Gastrocnemius medialis (tissue), 4 donors: ENCODE results near the gene MTFR1L. TPM values are rescaled to one million over a fixed set of nuclear protein-coding genes. Genes with fewer than 3 reads are reported as not detected.

ENCODE experiments used
- ATAC-seq, 2 donors: fragments of 150-250 bp; one replicate each; pipeline ENCODE4 v1.9.1; 2016
- DNase-seq, 2 donors: peaks; one replicate each; pipeline ENCODE4 v3.0.0-alpha.2; 2019
- H3K27ac ChIP-seq, 4 donors: fragments of 200-600 bp; sonication (generic); 1 replicate in 1 of 4; 2 replicates in 3 of 4; pipeline ENCODE4 v1.5.1; 2016 to 2018; ENCODE audit warnings: mild to moderate bottlenecking in 2 of 4, moderate library complexity in 1 of 4
- H3K27me3 ChIP-seq, 3 donors: fragments of 200-600 bp; sonication (generic) in 2 of 3; 1 replicate in 1 of 3; 2 replicates in 2 of 3; pipeline versions ENCODE4 v1.5.1 to v1.6.0; 2016 to 2019; ENCODE audit warnings: mild to moderate bottlenecking in 1 of 3, moderate library complexity in 1 of 3
- H3K36me3 ChIP-seq, 2 donors: fragments of 200-600 bp; sonication (generic) in 1 of 2; one replicate each; pipeline ENCODE4 v1.5.1; 2017 to 2018
- H3K4me1 ChIP-seq, 2 donors: fragments of 200-600 bp; sonication (generic) in 1 of 2; one replicate each; pipeline ENCODE4 v1.5.1; 2016 to 2017; ENCODE audit warnings: mild to moderate bottlenecking in 2 of 2
- H3K4me3 ChIP-seq, 4 donors: fragments of 200-600 bp; sonication (generic) in 3 of 4; 1 replicate in 1 of 4; 2 replicates in 3 of 4; pipeline ENCODE4 v1.5.1; 2016 to 2019; ENCODE audit warnings: mild to moderate bottlenecking in 2 of 4
- H3K9me3 ChIP-seq, 3 donors: fragments of 200-600 bp; sonication (generic) in 2 of 3; 1 replicate in 1 of 3; 2 replicates in 2 of 3; pipeline ENCODE4 v1.5.1; 2016 to 2019
- CTCF ChIP-seq, 5 experiments: fragments of 450-650 bp in 3 of 5; fragments of 200-600 bp in 2 of 5; sonication (generic) in 2 of 5; IDR thresholded peaks in 4 of 5; conservative IDR thresholded peaks in 1 of 5; 1 replicate in 4 of 5; 2 replicates in 1 of 5; pipeline ENCODE4 v1.5.1; 2016 to 2019; ENCODE audit warnings: antibody characterized with exemption in 5 of 5, mild to moderate bottlenecking in 3 of 5, moderate library complexity in 3 of 5
- POLR2A ChIP-seq, 2 donors: fragments of 450-650 bp; IDR thresholded peaks; one replicate each; pipeline ENCODE4 v1.6.1; 2017; ENCODE audit warnings: antibody characterized with exemption in 2 of 2, mild to moderate bottlenecking in 2 of 2, moderate library complexity in 2 of 2
- in situ Hi-C, 4 donors: fragments of 200-750 bp; cut with MboI; loops; one replicate each; pipeline versions ENCODE4 v1.15.0 to v1.8.0; 2017; ENCODE audit warnings: low sequenced_read_pairs in 4 of 4
- intact Hi-C: fragments of 100-400 bp; cut with DNase I; formaldehyde crosslinking; loops from one replicate; pipeline ENCODE4 v1.15.1; 2023; ENCODE audit warnings: low total_unique reads
- total RNA-seq, 4 donors: library from RNA; depleted of rRNA; stranded (reverse); fragments of >200 nt; gene quantifications; one replicate each; pipeline versions ENCODE4 v1.1.0 to v1.2.3, GENCODE V29; 2016

Gene MTFR1L
- total RNA-seq, 4 donors from 2014 or later = 123 to 186 (median 170) TPM

DNA sequence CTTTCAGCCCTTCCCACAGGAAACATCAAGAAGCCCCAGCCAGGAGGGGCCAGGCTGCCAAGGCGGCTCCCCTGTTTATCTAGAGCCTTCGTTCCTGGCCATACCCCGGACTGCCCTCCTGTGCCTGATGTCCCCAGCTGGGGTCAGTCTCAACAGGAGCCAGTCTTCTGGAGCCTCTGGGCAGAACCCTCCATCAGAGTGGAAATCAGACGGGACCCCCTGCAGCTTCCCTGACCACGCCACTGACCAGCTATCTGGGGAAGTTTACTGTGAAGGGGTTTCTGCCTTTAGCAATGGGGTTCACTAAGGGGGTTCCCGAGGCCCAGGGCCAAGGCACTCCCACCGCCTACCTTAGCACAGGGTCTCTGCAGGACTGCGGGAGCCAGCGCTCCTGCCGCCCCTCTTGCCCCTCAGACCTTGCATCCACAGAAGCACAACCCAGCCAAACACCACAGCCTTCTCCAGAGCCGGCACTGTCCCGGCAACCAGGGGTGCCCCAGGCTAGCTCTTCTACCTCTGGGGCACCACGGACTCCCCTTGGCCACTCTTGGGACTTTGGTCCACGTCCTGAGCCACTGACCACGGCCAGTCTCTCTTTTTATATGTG lies 3.5 kb upstream of the MTFR1L start:
- TF ChIP-seq POLR2A (IDR thresholded peaks at IDR 0.05) = no peak
- TF ChIP-seq CTCF (IDR thresholded peaks at IDR 0.05 in 4 of 5, conservative IDR thresholded peaks at IDR 0.05 in 1 of 5) = no peak
- Histone ChIP-seq H3K36me3 (peaks cover 0 to 52% of the 10 kb centered on the region in 2 donors), H3K4me3 (no peak overlapping the region), H3K27me3 (no peaks in the 10 kb centered on the region), H3K9me3 (no peaks in the 10 kb centered on the region), H3K4me1 (peaks cover 13 to 22% of the 10 kb centered on the region in 2 donors), H3K27ac (no peak overlapping the region)
- intact Hi-C loops (no loop called here), in situ Hi-C loops (no loop called here)
- DNase-seq = peak in 1 of 2 donors; percentile 8
- no peak for ATAC-seq

DNA sequence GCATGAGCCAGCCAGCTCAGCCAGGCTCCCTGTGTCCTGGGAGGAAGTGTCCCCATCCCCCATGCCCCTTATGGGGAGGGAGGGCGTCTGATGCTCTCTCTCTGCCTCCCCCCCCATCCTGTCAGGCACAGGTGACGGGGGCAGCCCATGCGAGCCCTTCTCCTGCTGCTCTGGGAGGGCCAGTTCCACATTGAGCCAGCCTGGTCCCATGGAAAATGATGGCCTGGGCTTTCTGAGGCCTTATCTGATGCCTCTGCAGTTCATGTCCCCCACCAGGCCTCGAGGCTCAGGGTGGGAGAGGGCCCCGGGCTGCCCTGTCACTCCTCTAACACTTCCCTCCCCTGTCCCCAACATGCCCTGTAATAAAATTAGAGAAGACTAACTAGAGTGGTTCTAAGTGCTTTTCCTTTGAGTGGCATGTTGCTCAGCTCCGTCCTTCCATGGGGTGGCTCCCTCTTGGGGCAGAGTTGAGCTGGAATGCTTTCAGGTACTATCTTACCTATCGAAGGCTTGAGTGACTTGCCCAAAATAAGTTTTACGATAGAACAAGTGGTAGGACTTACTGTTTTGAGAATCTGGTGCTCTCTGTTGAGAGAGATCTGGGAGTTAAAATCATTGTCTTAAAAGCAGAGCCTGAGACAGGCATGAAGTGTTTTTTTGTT lies 1.8 kb upstream of the MTFR1L start:
- Histone ChIP-seq H3K27me3 (no peaks in the 10 kb centered on the region), H3K9me3 (no peaks in the 10 kb centered on the region), H3K36me3 (peaks cover 0 to 40% of the 10 kb centered on the region in 2 donors), H3K4me1 (peaks cover 26 to 38% of the 10 kb centered on the region in 2 donors), H3K27ac (peak overlapping the region; percentile 39 to 99 (median 96)), H3K4me3 (no peak overlapping the region)
- in situ Hi-C loops = no loop called here
- no peak for TF ChIP-seq POLR2A (IDR thresholded peaks at IDR 0.05)
- no peak for TF ChIP-seq CTCF (IDR thresholded peaks at IDR 0.05 in 4 of 5, conservative IDR thresholded peaks at IDR 0.05 in 1 of 5)
- ATAC-seq (no peak), DNase-seq (peak in 1 of 2 donors; percentile 12)
- intact Hi-C loops = no loop called here

DNA sequence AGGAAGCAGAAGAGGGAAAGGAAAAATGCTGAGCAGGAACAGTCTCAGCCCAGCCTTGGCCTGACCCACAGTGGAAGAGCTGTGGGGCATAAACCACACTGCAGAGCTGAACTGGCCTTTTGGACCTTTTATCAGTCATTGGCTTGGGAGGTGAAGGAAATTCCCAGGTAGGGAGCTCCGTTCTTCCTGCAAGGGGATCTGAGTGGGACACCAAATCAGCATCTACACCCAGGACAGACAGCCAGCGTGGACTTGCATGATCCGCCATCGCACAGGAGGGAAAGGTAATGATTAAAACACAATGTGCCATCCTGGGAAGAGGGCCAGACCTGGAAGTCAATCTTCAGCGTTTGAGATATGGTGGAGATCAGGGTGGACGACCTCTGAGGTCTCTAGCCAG lies 1.2 kb upstream of the MTFR1L start:
- Histone ChIP-seq H3K27ac (peak overlapping the region; percentile 39 to 99 (median 96)), H3K4me3 (peak overlapping the region in 3 of 4 donors; percentile 86 to 95 (median 86)), H3K36me3 (peaks cover 0 to 34% of the 10 kb centered on the region in 2 donors), H3K9me3 (no peaks in the 10 kb centered on the region), H3K4me1 (peaks cover 30 to 43% of the 10 kb centered on the region in 2 donors), H3K27me3 (no peaks in the 10 kb centered on the region)
- TF ChIP-seq CTCF (IDR thresholded peaks at IDR 0.05 in 4 of 5, conservative IDR thresholded peaks at IDR 0.05 in 1 of 5) (no peak), POLR2A (IDR thresholded peaks at IDR 0.05) (no peak)
- DNase-seq (peak in 1 of 2 donors; percentile 11), ATAC-seq (no peak)
- in situ Hi-C loops (no loop called here), intact Hi-C loops (no loop called here)

GRCh38 chr1:25820247-25821111 lies 725 bp downstream of the MTFR1L start:
- Histone ChIP-seq H3K27ac (peak overlapping the region; percentile 93 to 99 (median 96)), H3K36me3 (peaks cover 0 to 15% of the 10 kb centered on the region in 2 donors), H3K4me1 (peaks cover 33 to 53% of the 10 kb centered on the region in 2 donors), H3K9me3 (no peaks in the 10 kb centered on the region), H3K27me3 (no peaks in the 10 kb centered on the region), H3K4me3 (peak overlapping the region; percentile 86 to 95 (median 88))
- TF ChIP-seq CTCF (IDR thresholded peaks at IDR 0.05 in 4 of 5, conservative IDR thresholded peaks at IDR 0.05 in 1 of 5) (no peak), POLR2A (IDR thresholded peaks at IDR 0.05) (peak in 1 of 2 donors; percentile 26)
- intact Hi-C loops (loop anchor here (5.0 kb wide), 1 partner anchor 177 kb away; the partner anchor contains the start of gene PAFAH2), in situ Hi-C loops (no loop called here)
- ATAC-seq (peak; percentile 41 to 51), DNase-seq (peak in 1 of 2 donors; percentile 61)
